KOPT-K1 (cell line): ENCODE measurements around the gene PYCARD.
"Not testable (repeated sequence)": the region's sequence is repeated elsewhere in the genome, so short reads cannot be mapped to it uniquely, and the experiment has no call there.

Experiments used
- H3K27ac ChIP-seq: fragments of 200-600 bp; sonication (generic); 2 replicates; pipeline ENCODE4 v1.5.1; 2016; ENCODE audit warnings: antibody characterized with exemption, mild to moderate bottlenecking, low read depth, low read length; ENCODE audit not compliant: poor library complexity, severe bottlenecking
- H3K36me3 ChIP-seq: fragments of 200-600 bp; sonication (generic); 2 replicates; pipeline ENCODE4 v1.5.1; 2017; ENCODE audit warnings: antibody characterized with exemption, mild to moderate bottlenecking, low read length, moderate library complexity; ENCODE audit not compliant: insufficient read depth
- H3K9me3 ChIP-seq: fragments of 200-600 bp; sonication (generic); 2 replicates; pipeline ENCODE4 v1.5.1; 2017; ENCODE audit warnings: antibody characterized with exemption, low read length, mild to moderate bottlenecking; ENCODE audit not compliant: insufficient read depth, poor library complexity, severe bottlenecking

PYCARD gene

GRCh38 chr16:31200111-31200510 is 2.4 kb downstream of the PYCARD start:
- H3K9me3 ChIP-seq, H3K27ac ChIP-seq: not testable (repeated sequence)
- H3K36me3 ChIP-seq, result peaks cover 52% of the 10 kb centered on the region

DNA sequence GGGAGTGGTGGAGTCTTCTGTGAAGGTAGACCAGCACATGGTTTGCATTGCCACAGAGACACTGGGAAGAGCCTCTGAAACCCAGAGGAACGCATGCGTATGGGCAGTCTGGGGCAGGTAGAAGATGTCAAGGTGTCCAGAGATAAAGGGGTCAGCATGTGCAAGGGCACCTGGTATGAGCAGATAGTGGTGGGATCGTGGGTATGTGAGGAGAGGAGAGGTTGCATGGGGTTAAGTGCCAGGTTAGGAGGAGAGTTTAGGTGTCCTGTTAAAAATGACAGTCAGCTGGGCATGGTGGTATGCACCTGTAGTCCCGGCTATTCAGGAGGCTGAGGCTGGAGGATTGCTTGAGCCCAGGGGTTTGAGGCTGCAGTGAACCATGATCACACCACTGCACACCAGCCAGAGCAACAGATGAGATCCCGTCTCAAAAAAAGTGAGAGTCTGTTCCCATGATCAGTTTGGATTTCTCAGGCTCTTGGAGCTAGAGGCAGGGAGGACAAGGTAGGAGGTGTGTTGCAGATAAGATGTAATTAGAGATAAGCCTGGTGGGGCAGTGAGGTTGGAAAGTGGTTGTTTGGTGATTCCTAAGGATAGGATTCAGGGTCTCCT is 3.0 kb downstream of the PYCARD start:
- Histone ChIP-seq H3K9me3 (no peaks in the 10 kb centered on the region), H3K36me3 (peaks cover 58% of the 10 kb centered on the region), H3K27ac (no peak overlapping the region)

DNA sequence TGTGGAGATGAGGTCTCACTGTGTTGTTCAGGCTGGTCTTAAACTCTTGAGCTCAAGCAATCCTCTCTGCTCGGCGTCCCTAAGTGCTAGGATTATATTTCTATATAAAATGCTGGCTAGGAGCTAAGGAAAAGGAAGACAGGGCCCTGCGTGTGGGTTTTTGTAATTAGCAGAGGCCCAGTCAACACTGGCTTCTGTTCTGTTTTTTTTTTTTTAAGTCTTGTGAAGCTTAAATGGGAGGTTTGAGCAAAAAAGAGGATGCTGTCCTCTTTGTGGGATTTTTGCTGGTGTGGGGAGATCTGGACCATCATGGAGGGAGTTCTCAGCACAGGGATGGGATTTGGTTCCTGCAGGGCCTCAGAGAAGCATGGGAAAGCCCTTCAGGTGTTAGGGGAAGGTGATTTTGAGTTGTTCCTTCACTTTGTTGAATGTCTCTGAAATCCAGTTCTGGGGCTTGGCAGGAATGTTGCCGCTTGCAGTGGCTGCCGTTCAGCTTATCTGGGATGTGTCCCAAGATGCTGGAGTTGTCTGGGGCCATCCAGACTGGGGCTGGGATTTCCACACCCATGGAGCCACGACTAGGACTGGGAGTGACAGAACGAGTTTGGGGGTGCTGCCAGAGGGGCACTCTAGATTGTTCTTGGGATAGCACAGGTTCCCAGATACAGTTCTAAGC is 4.2 kb downstream of the PYCARD start:
- Histone ChIP-seq H3K9me3 (no peaks in the 10 kb centered on the region), H3K36me3 (peaks cover 69% of the 10 kb centered on the region), H3K27ac (no peak overlapping the region)

DNA sequence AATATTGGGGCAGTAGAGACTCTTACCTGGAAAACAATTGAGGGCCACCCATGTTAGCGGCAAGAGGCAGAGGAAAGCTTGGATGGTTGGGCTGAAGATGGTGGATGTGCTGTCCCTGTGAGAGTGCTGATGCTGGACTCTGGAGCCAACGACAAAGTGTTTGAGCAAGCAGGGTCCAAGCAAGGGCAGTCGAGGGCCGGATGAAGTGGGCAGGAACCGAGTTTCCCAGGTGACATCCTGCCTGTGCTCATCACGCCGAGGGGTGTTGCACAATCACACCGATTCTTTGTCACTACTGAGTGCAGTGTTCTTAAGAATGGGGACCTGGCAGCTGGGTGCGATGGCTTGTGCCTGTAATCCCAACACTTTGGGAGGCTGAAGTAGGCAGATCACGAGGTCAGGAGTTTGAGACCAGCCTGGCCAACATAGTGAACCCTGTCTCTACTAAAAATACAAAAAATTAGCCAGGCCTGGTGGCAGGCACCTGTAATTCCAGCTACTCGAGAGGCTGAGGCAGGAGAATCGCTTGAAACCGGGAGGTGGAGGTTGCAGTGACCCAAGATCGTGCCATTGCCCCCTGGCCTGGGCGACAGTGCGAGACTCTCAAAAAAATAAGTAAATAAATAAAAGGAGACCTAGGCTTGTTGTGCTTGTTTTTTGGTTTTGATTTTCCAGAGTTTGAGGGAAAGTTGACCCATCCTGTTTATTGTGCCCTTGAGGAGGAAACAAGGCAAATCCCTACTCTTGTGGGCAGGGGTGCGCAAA is 6.1 kb downstream of the PYCARD start:
- no peak overlapping the region for H3K27ac ChIP-seq
- no peaks in the 10 kb centered on the region for H3K9me3 ChIP-seq
- peaks cover 88% of the 10 kb centered on the region for H3K36me3 ChIP-seq

- peaks cover 94% of the 10 kb centered on the region for H3K36me3 ChIP-seq
- H3K27ac ChIP-seq, H3K9me3 ChIP-seq: not testable (repeated sequence)
Observed at GRCh38 chr16:31195861-31196260, 6.7 kb downstream of the PYCARD start.

GRCh38 chr16:31194898-31195297 is 7.7 kb downstream of the PYCARD start:
- peaks cover 99% of the 10 kb centered on the region for H3K36me3 ChIP-seq
- H3K27ac ChIP-seq, result no peak overlapping the region
- H3K9me3 ChIP-seq, result no peaks in the 10 kb centered on the region

DNA sequence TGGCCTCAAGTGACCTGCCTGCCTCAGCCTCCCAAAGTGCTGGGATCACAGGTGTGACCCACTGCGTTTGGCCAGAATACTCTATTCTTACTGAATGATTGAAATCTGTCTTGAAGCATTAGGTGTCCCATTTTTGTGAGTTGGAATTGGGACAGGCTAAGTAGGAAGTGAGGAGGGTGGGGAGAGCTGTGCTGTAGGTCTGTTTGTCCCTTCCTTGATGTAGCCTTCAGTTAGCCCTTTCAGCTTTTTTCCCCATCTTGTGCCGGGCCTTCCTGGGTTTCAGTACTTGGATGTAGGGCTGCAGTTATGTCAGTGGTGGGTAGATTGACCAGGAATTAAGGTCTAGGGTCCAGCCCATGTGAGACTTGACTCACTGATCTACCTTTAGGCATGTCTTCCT is 8.7 kb downstream of the PYCARD start:
- H3K9me3 ChIP-seq, result no peaks in the 10 kb centered on the region
- no peak overlapping the region for H3K27ac ChIP-seq
- peaks cover 99% of the 10 kb centered on the region for H3K36me3 ChIP-seq

DNA sequence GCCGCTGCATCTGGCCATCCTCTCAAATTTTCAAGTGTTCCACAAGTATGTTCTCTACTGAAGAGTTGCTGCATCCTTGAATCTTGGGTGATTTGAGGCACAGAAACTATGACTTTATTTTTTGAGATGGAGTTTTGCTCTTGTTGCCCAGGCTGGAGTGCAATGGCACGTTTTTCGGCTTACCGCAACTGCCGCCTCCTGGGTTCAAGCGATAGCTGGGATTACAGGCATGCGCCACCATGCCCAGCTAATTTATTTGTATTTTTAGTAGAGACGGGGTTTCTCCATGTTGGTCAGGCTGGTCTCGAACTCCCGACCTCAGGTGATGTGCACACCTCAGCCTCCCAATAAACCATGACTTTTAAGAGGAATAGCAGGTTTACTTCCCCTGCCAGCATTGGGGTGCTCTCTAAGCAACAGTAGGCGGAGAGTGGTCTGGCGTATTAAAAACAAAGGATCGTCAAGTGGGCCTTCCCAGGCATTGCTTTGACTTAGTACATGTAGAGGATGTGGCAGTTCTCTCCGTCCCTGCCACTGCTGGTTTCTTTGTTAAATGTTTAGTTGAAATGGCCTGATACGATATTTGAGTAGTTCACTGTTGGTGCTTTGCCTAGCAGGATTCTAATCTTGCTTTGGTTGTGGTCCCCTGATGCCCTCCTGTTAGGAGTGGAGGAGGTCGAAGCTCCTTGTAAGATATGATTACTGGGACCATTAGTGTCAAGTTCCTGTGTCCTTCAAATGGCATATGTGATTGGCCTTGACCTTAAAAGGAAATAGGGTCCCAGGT is 9.5 kb downstream of the PYCARD start:
- H3K36me3 ChIP-seq, result peaks cover 99% of the 10 kb centered on the region
- H3K27ac ChIP-seq, result no peak overlapping the region
- H3K9me3 ChIP-seq, result no peaks in the 10 kb centered on the region

DNA sequence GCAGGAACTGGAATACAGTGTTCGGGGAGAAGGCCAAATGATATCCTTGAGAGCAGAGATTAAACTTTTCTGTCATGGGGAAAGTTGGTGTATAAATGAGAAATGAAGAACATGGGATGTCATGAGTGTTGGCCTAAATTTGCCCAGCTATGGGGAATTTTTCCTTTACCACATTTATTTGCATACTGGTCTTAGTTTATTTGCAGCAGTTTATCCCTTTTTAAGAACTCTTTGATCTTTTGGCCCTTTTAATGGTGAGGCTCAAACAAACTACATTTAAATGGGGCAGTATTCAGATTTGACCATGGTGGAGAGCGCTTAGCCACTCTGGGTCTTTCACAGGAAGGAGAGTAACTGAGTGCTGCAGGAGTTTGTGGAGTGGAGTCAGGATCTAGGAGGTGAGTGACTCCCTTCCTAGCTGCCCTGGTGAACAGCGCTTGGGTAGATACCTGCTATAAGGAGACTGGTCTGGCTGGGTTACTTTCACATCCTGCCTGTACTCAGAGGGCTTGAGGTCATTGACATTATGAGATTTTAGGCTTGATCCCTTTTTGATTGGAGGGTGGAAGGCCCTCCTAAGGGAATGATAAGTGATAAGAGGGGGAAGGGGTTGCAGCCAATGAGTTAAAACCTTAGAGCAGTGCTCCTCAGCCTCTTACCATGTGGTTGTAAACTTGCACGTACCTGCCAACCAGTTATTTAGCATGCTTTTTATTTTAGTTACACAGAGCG is 10.7 kb downstream of the PYCARD start:
- no peaks in the 10 kb centered on the region for H3K9me3 ChIP-seq
- H3K27ac ChIP-seq, result no peak overlapping the region
- peaks cover 100% of the 10 kb centered on the region for H3K36me3 ChIP-seq

DNA sequence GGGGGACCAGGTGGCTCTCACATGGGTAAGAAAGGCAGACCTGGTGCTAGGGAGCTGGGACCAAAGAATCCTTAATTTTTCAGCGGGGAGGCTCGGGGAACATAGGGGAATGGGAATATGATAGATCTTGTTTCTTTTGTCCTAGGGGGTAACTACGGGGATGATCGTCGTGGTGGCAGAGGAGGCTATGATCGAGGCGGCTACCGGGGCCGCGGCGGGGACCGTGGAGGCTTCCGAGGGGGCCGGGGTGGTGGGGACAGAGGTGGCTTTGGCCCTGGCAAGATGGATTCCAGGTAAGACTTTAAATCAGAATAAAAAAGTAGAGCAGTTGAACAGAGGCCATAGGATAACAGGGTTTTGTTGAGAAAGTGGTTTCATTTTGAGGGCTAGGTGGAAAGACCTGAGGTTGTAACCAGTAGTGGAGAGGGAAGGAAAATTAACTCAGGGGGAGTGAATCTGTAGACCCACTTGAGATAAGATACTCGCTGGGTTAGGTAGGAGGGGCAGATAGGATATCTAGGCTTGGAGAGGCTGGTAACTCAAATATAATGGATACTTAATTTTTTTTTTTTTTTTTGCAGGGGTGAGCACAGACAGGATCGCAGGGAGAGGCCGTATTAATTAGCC is 11.6 kb downstream of the PYCARD start:
- H3K36me3 ChIP-seq, result peaks cover 100% of the 10 kb centered on the region
- no peak overlapping the region for H3K27ac ChIP-seq
- H3K9me3 ChIP-seq, result no peaks in the 10 kb centered on the region

DNA sequence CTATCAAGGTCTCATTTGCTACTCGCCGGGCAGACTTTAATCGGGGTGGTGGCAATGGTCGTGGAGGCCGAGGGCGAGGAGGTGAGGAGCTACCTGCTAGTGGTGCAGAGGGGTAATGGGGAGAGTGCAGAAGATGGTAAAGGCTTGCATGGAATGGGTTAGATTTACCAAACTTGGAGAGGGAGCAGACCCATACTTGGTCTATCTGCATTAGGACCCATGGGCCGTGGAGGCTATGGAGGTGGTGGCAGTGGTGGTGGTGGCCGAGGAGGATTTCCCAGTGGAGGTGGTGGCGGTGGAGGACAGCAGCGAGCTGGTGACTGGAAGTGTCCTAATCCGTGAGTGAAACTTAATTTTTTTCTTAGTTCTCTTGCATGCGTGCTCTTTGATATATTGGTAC is 12.5 kb downstream of the PYCARD start:
- H3K36me3 ChIP-seq, result peaks cover 100% of the 10 kb centered on the region
- H3K27ac ChIP-seq, result no peak overlapping the region
- no peaks in the 10 kb centered on the region for H3K9me3 ChIP-seq

GRCh38 chr16:31189412-31189778 is 13.2 kb downstream of the PYCARD start:
- no peak overlapping the region for H3K27ac ChIP-seq
- H3K36me3 ChIP-seq, result peaks cover 100% of the 10 kb centered on the region
- H3K9me3 ChIP-seq, result no peaks in the 10 kb centered on the region

DNA sequence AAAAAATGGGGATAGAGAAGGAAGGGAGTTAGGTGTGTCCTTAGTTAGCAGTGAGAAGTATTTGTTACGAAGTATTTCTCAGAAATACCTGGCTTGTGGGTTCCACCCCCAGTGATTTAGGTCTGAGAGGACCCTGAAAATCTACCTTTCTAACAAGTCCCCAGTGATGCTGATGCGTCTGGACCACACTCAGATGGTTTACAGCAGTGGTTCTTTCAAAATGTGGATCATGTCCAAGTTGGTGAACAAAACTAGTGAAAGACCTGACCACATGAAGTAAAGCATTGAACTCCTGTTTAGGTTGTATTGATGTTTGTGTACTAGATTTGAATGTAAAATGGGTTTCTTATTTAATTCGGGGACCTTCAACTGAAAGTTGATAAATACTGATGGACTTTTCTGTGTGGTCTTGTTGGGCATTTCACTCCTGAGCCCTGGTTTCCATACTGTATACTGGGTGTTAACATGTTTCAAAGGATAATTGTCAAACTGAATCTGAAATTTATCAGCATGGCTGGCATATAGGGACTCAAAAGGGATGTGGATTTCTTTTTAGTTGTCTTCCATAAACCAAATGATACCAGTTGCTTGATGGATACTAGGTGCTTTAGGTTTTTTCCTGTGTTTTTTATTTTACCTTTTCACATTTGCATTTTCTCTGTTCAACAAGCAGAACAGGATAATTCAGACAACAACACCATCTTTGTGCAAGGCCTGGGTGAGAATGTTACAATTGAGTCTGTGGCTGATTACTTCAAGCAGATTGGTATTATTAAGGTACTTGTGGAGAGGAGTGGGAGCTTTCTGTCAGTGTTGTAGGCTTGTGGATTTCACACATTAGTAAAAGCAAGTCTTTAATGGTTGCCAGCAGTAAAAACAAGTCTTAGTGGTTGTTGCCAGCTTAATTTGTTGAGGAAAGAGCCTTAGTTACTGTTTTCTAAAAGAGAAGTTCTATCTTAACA is 13.8 kb downstream of the PYCARD start:
- Histone ChIP-seq H3K9me3 (no peaks in the 10 kb centered on the region), H3K36me3 (peaks cover 100% of the 10 kb centered on the region), H3K27ac (no peak overlapping the region)
